Right renal pelvis (tissue), 4 donors: Measurements from ENCODE around the gene FREM2. TPM values are rescaled to one million over a fixed set of nuclear protein-coding genes. Genes with fewer than 3 reads are reported as not detected.

Source experiments
- DNase-seq, 4 donors: peaks; one replicate each; pipeline ENCODE4 v3.0.0-alpha.2; 2013; ENCODE audit warnings: low read depth in 4 of 4, low spot score in 3 of 4, missing footprints in 1 of 4
- polyA plus RNA-seq, 4 donors: library from polyadenylated mRNA; unstranded; fragments of 120-200 nt; gene quantifications; one replicate each; pipeline ENCODE4 v1.2.1, GENCODE V29; 2013; ENCODE audit not compliant: insufficient read length in 4 of 4

FREM2 gene
- polyA plus RNA-seq, 4 donors = 45.8 to 48.7 (median 47.1) TPM

- no peak for DNase-seq
Observed at GRCh38 chr13:38883783-38884182, 196.9 kb downstream of the FREM2 start.

- DNase-seq = no peak
Observed at GRCh38 chr13:38888309-38888708, 201.4 kb downstream of the FREM2 start.

GRCh38 chr13:38895075-38895474 lies 208.2 kb downstream of the FREM2 start:
- no peak for DNase-seq

GRCh38 chr13:38897521-38897920 lies 210.6 kb downstream of the FREM2 start:
- DNase-seq = no peak

- no peak for DNase-seq
Observed at GRCh38 chr13:38898481-38898880, 211.6 kb downstream of the FREM2 start.

- no peak for DNase-seq
Observed at GRCh38 chr13:38899571-38899970, 212.7 kb downstream of the FREM2 start.

GRCh38 chr13:38900188-38900587 lies 213.3 kb downstream of the FREM2 start:
- DNase-seq = no peak

- no peak for DNase-seq
Observed at GRCh38 chr13:38902551-38902950, 215.7 kb downstream of the FREM2 start.

GRCh38 chr13:38905081-38905480 lies 218.2 kb downstream of the FREM2 start:
- no peak for DNase-seq

GRCh38 chr13:38905861-38906260 lies 219.0 kb downstream of the FREM2 start:
- DNase-seq = no peak

- DNase-seq = no peak
Observed at GRCh38 chr13:38908574-38908973, 221.7 kb downstream of the FREM2 start.

- no peak for DNase-seq
Observed at GRCh38 chr13:38914070-38914469, 227.2 kb downstream of the FREM2 start.

- no peak for DNase-seq
Observed at GRCh38 chr13:38921081-38921480, 234.2 kb downstream of the FREM2 start.

- no peak for DNase-seq
Observed at GRCh38 chr13:38922170-38922569, 235.3 kb downstream of the FREM2 start.

GRCh38 chr13:38933786-38934185 lies 246.9 kb downstream of the FREM2 start:
- no peak for DNase-seq
